Endothelial cell of hepatic sinusoid (primary cell): ENCODE results near the gene COL23A1.

Source experiments
- in situ Hi-C: cut with HindIII; loops from 2 replicates; pipeline ENCODE4 v1.10.0; 2017; ENCODE audit warnings: low sequenced_read_pairs

The COL23A1 gene

GRCh38 chr5:178515776-178516503, 74.3 kb downstream of the COL23A1 start:
- in situ Hi-C loops: no loop called here

DNA sequence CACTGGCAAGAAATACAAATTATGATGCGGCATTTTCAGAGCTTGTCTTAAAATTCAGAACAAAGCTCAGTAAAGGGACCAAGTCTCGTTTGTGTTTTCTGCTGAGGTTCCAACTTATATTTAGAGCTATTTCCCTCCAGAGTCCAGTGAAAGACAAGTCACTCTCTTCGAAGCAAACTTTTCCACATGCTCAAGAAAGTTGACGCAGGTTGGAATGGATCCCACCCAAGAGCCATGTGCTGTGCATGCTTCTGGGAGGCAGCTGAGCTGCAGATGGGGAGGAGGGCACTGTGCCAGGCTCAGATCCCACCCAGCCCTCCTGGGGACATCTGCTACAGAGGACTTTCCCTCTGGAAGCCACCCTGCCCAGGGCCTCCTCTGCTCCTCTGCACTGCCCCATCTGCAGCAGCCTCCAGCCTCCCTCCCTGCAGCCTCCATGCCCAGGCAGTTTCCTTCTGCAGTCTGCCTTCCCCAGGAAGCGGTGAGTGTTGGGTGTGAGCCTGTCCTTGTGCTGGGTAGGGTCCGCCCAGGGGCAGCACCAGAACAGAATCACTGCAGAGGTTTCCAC, 75.3 kb downstream of the COL23A1 start:
- in situ Hi-C loops: no loop called here

GRCh38 chr5:178511172-178511571, 79.0 kb downstream of the COL23A1 start:
- in situ Hi-C loops: no loop called here

DNA sequence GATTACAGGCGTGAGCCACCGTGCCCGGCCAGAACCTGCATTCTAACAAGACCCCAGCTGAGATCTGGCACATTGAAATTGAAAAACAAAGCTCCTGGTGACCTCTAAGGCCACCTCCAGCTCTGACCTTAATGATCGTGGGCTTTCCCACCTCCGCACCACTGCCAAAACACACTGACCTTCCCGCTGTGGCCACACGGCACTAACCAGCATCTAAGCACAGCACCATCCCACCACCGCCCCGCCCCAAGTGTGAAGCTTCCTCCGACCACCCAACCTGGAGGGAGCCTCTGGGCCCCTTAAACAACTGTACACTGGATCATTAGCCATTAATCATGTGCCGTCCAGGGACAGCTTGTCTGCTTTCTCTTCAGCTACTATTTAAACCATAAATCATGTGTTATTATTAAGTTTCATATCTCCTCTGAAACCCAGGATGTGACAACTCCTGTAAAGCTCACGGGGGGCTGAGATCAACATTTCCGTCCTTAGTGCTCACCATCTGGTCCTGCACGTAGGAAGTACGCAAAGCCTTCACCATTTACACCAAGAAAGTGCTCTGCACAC, 80.6 kb downstream of the COL23A1 start:
- in situ Hi-C loops: no loop called here

GRCh38 chr5:178507151-178507932, 82.9 kb downstream of the COL23A1 start:
- in situ Hi-C loops: no loop called here

DNA sequence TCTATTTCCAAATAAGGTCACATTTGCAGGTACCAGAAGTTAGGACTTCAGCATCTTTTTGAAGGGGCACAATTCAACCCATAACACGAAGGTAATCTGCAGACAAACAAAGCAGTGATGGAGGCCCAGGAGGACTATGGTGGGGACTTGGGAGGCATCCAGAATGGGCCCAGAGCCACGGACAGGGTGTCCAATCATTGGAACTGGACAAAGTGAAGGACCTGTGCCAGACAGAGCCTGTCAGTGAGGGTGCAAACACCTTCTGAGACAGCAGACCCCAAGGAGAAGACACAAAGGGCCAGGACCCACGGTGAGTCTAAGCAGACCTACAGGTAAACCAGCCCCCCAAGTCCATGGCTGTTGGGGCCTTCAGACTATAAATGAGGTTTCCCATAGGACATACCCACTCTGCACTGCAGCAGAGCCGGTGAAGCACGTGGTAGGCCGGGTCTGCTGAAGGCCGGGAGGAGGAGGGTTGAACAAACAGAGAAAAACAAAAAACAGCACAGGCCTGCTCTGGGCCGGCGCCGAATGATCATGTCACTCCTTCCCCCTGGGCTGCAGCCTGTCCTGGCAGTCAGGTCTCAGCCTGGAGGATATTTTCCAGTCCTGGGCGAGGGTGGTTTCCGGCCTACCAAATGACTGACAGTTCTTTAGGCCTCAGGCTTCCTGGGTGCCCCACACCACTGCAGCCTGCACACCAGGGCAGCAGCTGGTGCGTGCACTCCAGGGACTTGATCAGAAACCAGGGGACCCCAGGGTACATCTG, 84.4 kb downstream of the COL23A1 start:
- in situ Hi-C loops: no loop called here

DNA sequence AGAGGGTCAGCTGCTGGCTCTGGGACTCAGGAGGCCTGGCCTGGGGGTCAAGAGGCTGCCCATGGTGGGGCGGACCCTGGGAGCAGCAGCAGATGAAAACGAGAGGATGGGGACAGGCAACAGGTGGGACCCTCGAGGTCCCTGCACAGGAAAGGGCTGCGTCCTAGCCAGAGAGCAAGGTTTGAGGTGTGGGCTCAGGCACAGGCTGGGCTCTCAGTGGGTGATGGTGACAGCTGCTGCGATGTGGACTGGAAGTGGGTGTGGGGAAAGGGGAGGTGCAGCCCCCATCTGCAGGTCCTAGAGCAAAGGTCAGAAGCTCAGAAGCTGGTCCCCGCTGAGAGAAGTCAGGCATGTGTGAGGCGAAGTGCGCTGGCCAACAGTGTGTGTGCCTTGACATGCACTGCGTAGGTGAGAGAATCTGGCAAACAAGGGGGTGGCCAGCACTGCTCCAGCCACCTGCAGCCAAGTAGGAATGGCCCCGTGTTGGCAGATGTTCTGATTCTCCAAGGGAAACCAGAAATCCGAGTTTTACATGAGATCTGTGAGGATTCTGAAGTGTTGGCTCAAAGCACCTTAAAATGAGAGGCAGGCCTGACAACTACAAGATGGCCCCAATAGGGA, 85.7 kb downstream of the COL23A1 start:
- in situ Hi-C loops: no loop called here

DNA sequence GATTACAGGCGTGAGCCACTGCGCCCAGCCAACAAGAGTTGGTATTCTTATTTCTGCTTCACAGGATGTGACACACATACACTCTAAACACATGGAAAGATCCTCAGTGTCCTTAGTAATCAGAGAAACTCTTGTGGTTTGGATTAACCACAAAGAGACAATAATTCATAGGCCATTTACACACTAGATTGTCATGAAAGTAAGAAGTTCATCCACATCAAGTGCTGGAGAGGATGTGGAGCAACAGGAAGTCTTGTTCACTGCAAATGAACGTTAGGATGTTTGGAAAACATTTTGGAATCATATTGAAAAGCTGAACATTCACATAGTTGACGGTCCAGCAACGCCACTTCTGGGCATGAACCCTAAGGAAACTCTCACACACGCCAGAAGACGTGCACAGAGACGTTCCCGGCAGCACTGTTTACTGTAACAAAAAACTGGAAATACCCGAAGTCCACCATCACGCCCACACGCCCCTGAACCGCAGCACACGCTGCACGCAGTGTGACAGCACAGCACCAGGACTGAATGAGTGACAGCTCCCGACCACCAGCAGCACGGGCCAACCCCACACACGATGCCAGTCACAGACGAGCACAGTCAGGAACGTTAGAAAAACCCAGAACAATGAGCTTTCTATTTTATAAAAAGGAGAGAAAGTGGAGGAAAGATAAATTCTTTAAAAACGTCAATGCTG, 87.6 kb downstream of the COL23A1 start:
- in situ Hi-C loops: no loop called here

DNA sequence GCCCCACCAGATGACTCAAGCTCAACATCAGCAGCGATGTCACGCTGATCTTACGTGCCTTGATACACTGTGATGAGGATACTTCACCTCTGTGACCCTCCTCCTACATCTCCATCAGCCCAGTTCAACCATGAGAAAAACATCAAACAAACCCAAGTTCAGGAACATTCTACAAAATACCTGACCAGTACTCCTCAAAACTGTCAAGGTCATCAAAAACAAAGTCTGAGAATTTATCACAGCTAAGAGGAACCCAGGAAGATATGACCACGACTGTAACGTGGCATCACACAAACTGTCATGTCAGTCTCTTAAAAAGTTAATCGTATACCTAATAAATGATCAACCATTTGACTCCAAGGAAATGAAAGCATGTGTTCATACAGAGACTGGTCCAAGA, 90.8 kb downstream of the COL23A1 start:
- in situ Hi-C loops: loop anchor here (5.0 kb wide), 1 partner anchor 53 kb away; no protein-coding TSS in a partner anchor

DNA sequence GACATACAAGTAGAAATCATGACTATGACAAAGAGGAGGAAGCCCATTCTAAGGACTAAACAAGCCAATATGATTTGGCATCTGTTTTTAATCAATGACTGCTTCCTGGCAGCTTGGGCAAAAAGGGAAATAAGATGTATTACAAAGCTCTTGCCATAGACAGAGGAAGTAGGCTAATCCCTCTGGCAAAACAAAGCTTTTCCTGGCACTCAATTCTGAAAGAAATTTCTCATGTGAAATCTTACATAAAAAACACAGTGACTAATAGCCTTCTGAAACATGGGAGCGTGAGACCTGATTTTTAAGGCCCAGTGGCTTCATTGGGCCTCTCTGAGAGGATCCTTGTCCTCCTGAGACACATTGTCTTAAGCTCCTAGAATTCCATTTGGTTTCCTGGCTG, 93.6 kb downstream of the COL23A1 start:
- in situ Hi-C loops: loop anchor here (5.0 kb wide), 1 partner anchor 56 kb away; no protein-coding TSS in a partner anchor

DNA sequence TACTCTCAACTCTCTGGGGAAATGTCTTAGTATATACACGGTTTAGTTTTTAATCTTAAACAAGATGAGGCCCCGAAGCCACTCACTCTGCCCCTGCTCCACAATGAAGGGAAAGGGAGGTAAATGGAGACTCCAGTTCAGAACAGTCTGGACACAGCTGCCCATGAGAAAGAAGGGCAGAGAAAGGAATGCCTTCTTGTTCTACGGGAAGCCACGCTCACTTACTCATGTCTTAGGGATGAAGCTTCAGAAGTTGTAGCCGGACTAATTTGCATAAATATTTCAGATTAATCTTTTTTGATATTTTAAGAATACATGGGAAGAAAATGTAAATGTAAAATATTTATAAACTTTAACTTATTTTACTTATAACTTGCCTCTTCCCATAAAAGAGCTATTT, 94.0 kb downstream of the COL23A1 start:
- in situ Hi-C loops: loop anchor here (5.0 kb wide), 1 partner anchor 56 kb away; no protein-coding TSS in a partner anchor

GRCh38 chr5:178495706-178496105, 94.5 kb downstream of the COL23A1 start:
- in situ Hi-C loops: loop anchor here (5.0 kb wide), 1 partner anchor 57 kb away; no protein-coding TSS in a partner anchor

GRCh38 chr5:178492278-178492677, 97.9 kb downstream of the COL23A1 start:
- in situ Hi-C loops: loop anchor here (5.0 kb wide), 1 partner anchor 105 kb away; no protein-coding TSS in a partner anchor

- in situ Hi-C loops: loop anchor here (5.0 kb wide), 1 partner anchor 104 kb away; no protein-coding TSS in a partner anchor
Observed at GRCh38 chr5:178490935-178491652, 99.1 kb downstream of the COL23A1 start.

- in situ Hi-C loops: no loop called here
Observed at GRCh38 chr5:178489271-178489976, 100.8 kb downstream of the COL23A1 start.

DNA sequence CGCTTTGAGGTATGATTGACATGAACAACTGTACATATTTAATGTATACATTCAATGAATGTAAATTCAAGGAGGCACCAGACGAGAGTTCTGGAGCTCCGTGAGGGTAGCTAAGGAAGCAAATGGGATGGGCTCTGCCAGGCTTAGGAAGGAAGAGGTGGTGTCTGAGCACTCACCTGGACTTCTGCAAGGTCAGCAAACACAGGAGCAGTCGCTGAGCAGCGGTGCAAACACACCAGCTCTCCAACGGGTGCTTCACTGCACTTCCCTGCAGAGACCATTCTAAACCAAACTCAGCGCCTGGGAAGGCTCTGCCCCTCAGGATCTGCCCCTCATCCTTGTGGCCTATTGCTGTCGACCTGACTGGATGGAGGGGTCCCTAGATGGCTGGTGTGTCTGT, 101.5 kb downstream of the COL23A1 start:
- in situ Hi-C loops: no loop called here

DNA sequence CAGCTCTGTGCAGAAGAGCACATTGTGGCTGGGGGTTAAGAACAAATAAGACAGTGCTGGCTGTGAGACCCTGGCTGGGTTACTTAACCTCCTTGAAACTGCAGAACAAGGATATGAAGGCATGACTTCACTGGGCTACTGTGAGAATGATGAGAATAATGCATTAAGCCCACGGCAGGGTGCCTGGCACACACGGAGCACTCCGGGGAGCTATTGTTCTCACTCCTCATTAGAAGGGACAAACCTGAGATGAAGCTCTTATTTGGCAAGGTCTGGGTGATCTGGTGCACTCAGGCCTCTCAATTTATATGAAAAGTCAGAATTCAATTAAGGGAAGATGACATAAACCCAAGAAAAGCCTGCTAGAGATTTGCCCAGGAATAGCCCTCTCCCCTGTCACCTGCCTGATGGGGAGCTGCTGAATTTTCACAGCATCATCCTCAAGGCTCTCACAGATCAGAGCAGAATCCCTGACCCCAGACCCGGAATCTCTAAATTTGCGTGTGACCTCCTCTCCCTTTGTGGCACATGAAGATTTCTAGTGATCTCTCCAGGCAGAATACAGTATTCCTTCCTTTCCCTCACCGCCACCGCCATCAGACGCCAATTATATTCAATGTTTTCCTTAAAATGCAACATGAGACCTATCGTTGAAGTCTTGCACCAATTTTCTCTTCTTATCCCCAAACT, 102.1 kb downstream of the COL23A1 start:
- in situ Hi-C loops: no loop called here
